HepG2 (cell line): ENCODE data around the gene ITSN2. TPM values are rescaled to one million over a fixed set of nuclear protein-coding genes. Genes with fewer than 3 reads are reported as not detected.
A peak's percentile ranks its signal among the peaks of the same experiment; 100 is the strongest.

ENCODE experiments used
- ARNTL ChIP-seq: sonication (generic); formaldehyde crosslinking; IDR thresholded peaks from 2 replicates; pipeline ENCODE4 v1.4.0; 2020; ENCODE audit warnings: mild to moderate bottlenecking, missing genetic modification reagents
- CREB1 ChIP-seq, 2 experiments: fragments of 450-650 bp in 1 of 2; IDR thresholded peaks; 2 replicates each; pipeline ENCODE4 v1.6.1; 2016 to 2017; ENCODE audit warnings: control low read depth in 1 of 2, mild to moderate bottlenecking in 1 of 2, missing compliant biosample characterization in 1 of 2, missing genetic modification characterization in 1 of 2
- KLF11 ChIP-seq: IDR thresholded peaks from 2 replicates; pipeline ENCODE4 v1.6.1; 2016; ENCODE audit warnings: missing compliant biosample characterization
- MIER3 ChIP-seq: IDR thresholded peaks from 2 replicates; pipeline ENCODE4 v1.6.1; 2016; ENCODE audit warnings: missing compliant biosample characterization, borderline replicate concordance
- POGZ ChIP-seq: sonication (generic); formaldehyde crosslinking; IDR thresholded peaks from 2 replicates; pipeline ENCODE4 v1.4.0; 2020; ENCODE audit warnings: mild to moderate bottlenecking, missing genetic modification reagents
- SMARCE1 ChIP-seq: fragments of 450-650 bp; IDR thresholded peaks from 2 replicates; pipeline ENCODE4 v1.6.1; 2017; ENCODE audit warnings: borderline replicate concordance
- SOX6 ChIP-seq, 2 experiments: fragments of 450-650 bp in 1 of 2; sonication (generic) in 1 of 2; formaldehyde crosslinking in 1 of 2; IDR thresholded peaks; 2 replicates each; pipeline versions ENCODE4 v1.4.0 to v1.6.1; 2017 to 2020; ENCODE audit warnings: antibody characterized with exemption in 1 of 2, mild to moderate bottlenecking in 1 of 2, missing genetic modification reagents in 1 of 2
- TBX2 ChIP-seq: sonication (generic); formaldehyde crosslinking; IDR thresholded peaks from 2 replicates; pipeline ENCODE4 v1.5.0; 2020; ENCODE audit warnings: missing genetic modification reagents, mild to moderate bottlenecking, borderline replicate concordance
- YEATS4 ChIP-seq: sonication (generic); formaldehyde crosslinking; IDR thresholded peaks from 2 replicates; pipeline ENCODE4 v1.4.0; 2020; ENCODE audit warnings: missing genetic modification reagents, borderline replicate concordance
- ZBTB7B ChIP-seq: sonication (generic); formaldehyde crosslinking; IDR thresholded peaks from 2 replicates; pipeline ENCODE4 v1.4.0; 2020; ENCODE audit warnings: missing genetic modification reagents
- ZFX ChIP-seq: sonication (generic); formaldehyde crosslinking; IDR thresholded peaks from 2 replicates; pipeline ENCODE4 v1.4.0; 2020; ENCODE audit warnings: mild to moderate bottlenecking, low read depth, missing genetic modification reagents, moderate library complexity
- ZIK1 ChIP-seq: sonication (generic); formaldehyde crosslinking; IDR thresholded peaks from 2 replicates; pipeline ENCODE4 v1.5.0; 2020; ENCODE audit warnings: mild to moderate bottlenecking, low read depth, missing genetic modification reagents, borderline replicate concordance
- ZNF136 ChIP-seq: sonication (generic); formaldehyde crosslinking; IDR thresholded peaks from 2 replicates; pipeline ENCODE4 v1.8.1; 2022; ENCODE audit warnings: low read depth, mild to moderate bottlenecking, moderate library complexity, missing genetic modification reagents
- ZNF225 ChIP-seq: sonication (generic); formaldehyde crosslinking; IDR thresholded peaks from 2 replicates; pipeline ENCODE4 v1.4.0; 2020; ENCODE audit warnings: mild to moderate bottlenecking, missing genetic modification reagents
- ZNF256 ChIP-seq: sonication (generic); formaldehyde crosslinking; conservative IDR thresholded peaks from 2 replicates; pipeline ENCODE4 v1.4.0; 2020; ENCODE audit warnings: missing genetic modification reagents
- ZNF263 ChIP-seq: sonication (generic); formaldehyde crosslinking; IDR thresholded peaks from 2 replicates; pipeline ENCODE4 v1.4.0; 2020; ENCODE audit warnings: missing genetic modification reagents
- ZNF296 ChIP-seq: sonication (generic); formaldehyde crosslinking; conservative IDR thresholded peaks from 2 replicates; pipeline ENCODE4 v1.5.0; 2020; ENCODE audit warnings: mild to moderate bottlenecking, missing genetic modification reagents
- ZNF564 ChIP-seq: sonication (generic); formaldehyde crosslinking; IDR thresholded peaks from 2 replicates; pipeline ENCODE4 v1.8.1; 2023; ENCODE audit warnings: mild to moderate bottlenecking, missing genetic modification reagents
- ZNF660 ChIP-seq: sonication (generic); formaldehyde crosslinking; IDR thresholded peaks from 2 replicates; pipeline ENCODE4 v1.5.1; 2020; ENCODE audit warnings: mild to moderate bottlenecking, low read depth, missing genetic modification reagents, borderline replicate concordance
- ZNF891 ChIP-seq: sonication (generic); formaldehyde crosslinking; IDR thresholded peaks from 2 replicates; pipeline ENCODE4 v1.5.0; 2020; ENCODE audit warnings: mild to moderate bottlenecking, missing genetic modification reagents
- polyA plus RNA-seq, 8 experiments: library from polyadenylated mRNA; depleted of rRNA in 3 of 8; stranded (reverse) in 7 of 8; unstranded in 1 of 8; fragments of >200 nt; fragmentation: Illumina TruSeq in 4 of 8; extraction: Trizol in 4 of 8; gene quantifications; 2 replicates each; pipeline versions ENCODE4 v1.2.1 to v1.2.3, GENCODE V29; 2011 to 2016; ENCODE audit warnings: low read depth in 4 of 8, missing spikeins in 1 of 8, mixed read lengths in 1 of 8; ENCODE audit not compliant: insufficient read depth in 1 of 8
- total RNA-seq, 5 experiments: library from RNA; depleted of rRNA; stranded (reverse); fragments of >200 nt; fragmentation: Illumina TruSeq; extraction: Trizol; gene quantifications; 2 replicates each; pipeline ENCODE4 v1.2.3, GENCODE V29; 2016; ENCODE audit warnings: low read depth in 1 of 5
- TF ChIP-seq, protein P1 (sequence below): IDR thresholded peaks from 2 replicates; pipeline ENCODE4 v1.6.1; 2012; ENCODE audit warnings: inconsistent platforms
- TF ChIP-seq, protein P2 (sequence below): sonication (generic); formaldehyde crosslinking; IDR thresholded peaks from 2 replicates; pipeline ENCODE4 v1.4.0; 2020; ENCODE audit warnings: missing genetic modification reagents
- TF ChIP-seq, protein P3 (sequence below): sonication (generic); formaldehyde crosslinking; IDR thresholded peaks from 2 replicates; pipeline ENCODE4 v1.8.0; 2022; ENCODE audit warnings: mild to moderate bottlenecking, missing genetic modification reagents

The ITSN2 gene
- total and polyA plus RNA-seq, 2 of the 13 experiments (the other 11 are each of a cell fraction or from before 2014, with no cell fraction given): 26.0 to 26.6 TPM

DNA sequence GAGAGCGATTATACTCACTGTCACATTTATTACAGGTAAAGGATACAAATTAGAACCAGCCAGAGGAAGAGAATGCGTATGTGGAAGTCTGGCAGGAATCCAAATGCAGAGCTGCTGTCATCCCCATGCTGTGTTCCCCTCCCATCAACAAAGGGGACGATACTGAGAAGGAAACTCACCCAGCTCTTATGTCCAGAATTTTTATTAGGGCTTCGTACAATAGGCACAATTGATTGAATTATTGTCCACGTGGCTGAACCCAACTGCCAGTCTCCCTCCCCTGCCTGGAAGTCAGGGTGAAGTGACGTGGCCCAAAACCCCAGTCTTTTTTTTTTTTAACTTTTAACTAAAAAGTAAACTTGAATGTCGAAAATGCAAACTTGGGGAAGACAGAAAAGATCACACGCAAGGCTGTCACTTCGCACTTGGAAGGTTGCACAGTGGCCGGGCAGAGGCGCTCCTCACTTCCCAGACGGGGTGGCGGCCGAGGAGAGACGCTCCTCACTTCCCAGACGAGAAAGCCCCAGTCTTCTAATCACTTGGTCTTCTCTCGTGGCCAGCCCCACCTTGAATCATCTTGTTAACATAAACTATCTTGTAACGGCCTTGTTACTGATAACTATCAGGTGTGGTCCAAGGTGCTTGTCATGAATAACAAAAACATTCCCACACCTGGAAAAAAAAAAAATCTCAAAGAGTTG lies 40.0 kb upstream of the ITSN2 start (continued):
- TF ChIP-seq ZNF564 (CRISPR knock-in tag): 0 out of 2 replicates have a peak, but pooled peaks have one; percentile 16
- TF ChIP-seq ZNF225 (CRISPR knock-in tag): 0 out of 2 replicates have a peak, but pooled peaks have one; percentile 39
- 0 out of 2 replicates have a peak, but pooled peaks have one; percentile 26 for TF ChIP-seq ZFX (CRISPR knock-in tag)
- 0 out of 2 replicates have a peak, but pooled peaks have one; percentile 1 for TF ChIP-seq MIER3 (CRISPR knock-in tag)
- TF ChIP-seq SMARCE1: no peak
- no peak for TF ChIP-seq ZBTB7B (CRISPR knock-in tag)
- TF ChIP-seq ZNF256 (CRISPR knock-in tag): 0 out of 2 replicates have a peak, but pooled peaks have one; percentile 27
- TF ChIP-seq ZNF296: no peak
- no peak for TF ChIP-seq CREB1 (IDR thresholded peaks at IDR 0.05)
- 0 out of 2 replicates have a peak, but pooled peaks have one; percentile 9 for TF ChIP-seq CREB1 (CRISPR knock-in tag; IDR thresholded peaks at IDR 0.05)
- TF ChIP-seq ARNTL: peak; percentile 17; the same call in 1 of the 2 replicates
- no peak for TF ChIP-seq SOX6 (IDR thresholded peaks at IDR 0.05)
- TF ChIP-seq SOX6 (CRISPR knock-in tag; IDR thresholded peaks at IDR 0.05): 0 out of 2 replicates have a peak, but pooled peaks have one; percentile 21
- TF ChIP-seq ZNF136: 0 out of 2 replicates have a peak, but pooled peaks have one; percentile 32
- 0 out of 2 replicates have a peak, but pooled peaks have one; percentile 11 for TF ChIP-seq YEATS4 (CRISPR knock-in tag)
- TF ChIP-seq ZNF660 (CRISPR knock-in tag): no peak
- no peak for TF ChIP-seq ZIK1 (CRISPR knock-in tag)
- TF ChIP-seq, protein P1, sequence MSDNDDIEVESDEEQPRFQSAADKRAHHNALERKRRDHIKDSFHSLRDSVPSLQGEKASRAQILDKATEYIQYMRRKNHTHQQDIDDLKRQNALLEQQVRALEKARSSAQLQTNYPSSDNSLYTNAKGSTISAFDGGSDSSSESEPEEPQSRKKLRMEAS: peak; percentile 46
- no peak for TF ChIP-seq ZNF891 (CRISPR knock-in tag)
- 0 out of 2 replicates have a peak, but pooled peaks have one; percentile 1 for TF ChIP-seq TBX2 (CRISPR knock-in tag)
- TF ChIP-seq KLF11 (CRISPR knock-in tag): no peak
- no peak for TF ChIP-seq POGZ (CRISPR knock-in tag)
- TF ChIP-seq, protein P2, sequence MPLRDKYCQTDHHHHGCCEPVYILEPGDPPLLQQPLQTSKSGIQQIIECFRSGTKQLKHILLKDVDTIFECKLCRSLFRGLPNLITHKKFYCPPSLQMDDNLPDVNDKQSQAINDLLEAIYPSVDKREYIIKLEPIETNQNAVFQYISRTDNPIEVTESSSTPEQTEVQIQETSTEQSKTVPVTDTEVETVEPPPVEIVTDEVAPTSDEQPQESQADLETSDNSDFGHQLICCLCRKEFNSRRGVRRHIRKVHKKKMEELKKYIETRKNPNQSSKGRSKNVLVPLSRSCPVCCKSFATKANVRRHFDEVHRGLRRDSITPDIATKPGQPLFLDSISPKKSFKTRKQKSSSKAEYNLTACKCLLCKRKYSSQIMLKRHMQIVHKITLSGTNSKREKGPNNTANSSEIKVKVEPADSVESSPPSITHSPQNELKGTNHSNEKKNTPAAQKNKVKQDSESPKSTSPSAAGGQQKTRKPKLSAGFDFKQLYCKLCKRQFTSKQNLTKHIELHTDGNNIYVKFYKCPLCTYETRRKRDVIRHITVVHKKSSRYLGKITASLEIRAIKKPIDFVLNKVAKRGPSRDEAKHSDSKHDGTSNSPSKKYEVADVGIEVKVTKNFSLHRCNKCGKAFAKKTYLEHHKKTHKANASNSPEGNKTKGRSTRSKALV (CRISPR knock-in tag): 0 out of 2 replicates have a peak, but pooled peaks have one; percentile 14
- peak; percentile 91 for TF ChIP-seq ZNF263 (CRISPR knock-in tag)
- TF ChIP-seq, protein P3, sequence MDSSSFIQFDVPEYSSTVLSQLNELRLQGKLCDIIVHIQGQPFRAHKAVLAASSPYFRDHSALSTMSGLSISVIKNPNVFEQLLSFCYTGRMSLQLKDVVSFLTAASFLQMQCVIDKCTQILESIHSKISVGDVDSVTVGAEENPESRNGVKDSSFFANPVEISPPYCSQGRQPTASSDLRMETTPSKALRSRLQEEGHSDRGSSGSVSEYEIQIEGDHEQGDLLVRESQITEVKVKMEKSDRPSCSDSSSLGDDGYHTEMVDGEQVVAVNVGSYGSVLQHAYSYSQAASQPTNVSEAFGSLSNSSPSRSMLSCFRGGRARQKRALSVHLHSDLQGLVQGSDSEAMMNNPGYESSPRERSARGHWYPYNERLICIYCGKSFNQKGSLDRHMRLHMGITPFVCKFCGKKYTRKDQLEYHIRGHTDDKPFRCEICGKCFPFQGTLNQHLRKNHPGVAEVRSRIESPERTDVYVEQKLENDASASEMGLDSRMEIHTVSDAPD (CRISPR knock-in tag): peak; percentile 20; the same call in 1 of the 2 replicates
